Activated CD4-positive, alpha-beta T cell treated with anti-CD3 and anti-CD28 coated beads, Interleukin-2, amount 10 ng/mL, durations not matched to agents 24 days and 14 days (primary cell): ENCODE results near the gene TBC1D22B. TPM values are rescaled to one million over a fixed set of nuclear protein-coding genes. Genes with fewer than 3 reads are reported as not detected.
"Not testable (repeated sequence)": the region's sequence is repeated elsewhere in the genome, so short reads cannot be mapped to it uniquely, and the experiment has no call there.

Experiments used
- DNase-seq: peaks from one replicate; pipeline ENCODE4 v3.0.0; 2022
- H3K27ac Mint-ChIP-seq: one replicate; pipeline ENCODE4 v1.8.0; 2022; ENCODE audit warnings: mild to moderate bottlenecking, mixed read lengths
- H3K27me3 Mint-ChIP-seq: one replicate; pipeline ENCODE4 v1.8.0; 2022; ENCODE audit warnings: mixed read lengths
- H3K36me3 Mint-ChIP-seq: one replicate; pipeline ENCODE4 v1.8.0; 2022; ENCODE audit warnings: low read depth, mild to moderate bottlenecking, mixed read lengths
- H3K4me1 Mint-ChIP-seq: one replicate; pipeline ENCODE4 v1.8.0; 2021; ENCODE audit warnings: mixed read lengths
- H3K4me3 Mint-ChIP-seq: one replicate; pipeline ENCODE4 v1.8.0; 2022; ENCODE audit warnings: mild to moderate bottlenecking, moderate library complexity, mixed read lengths
- H3K9me3 Mint-ChIP-seq: one replicate; pipeline ENCODE4 v1.8.0; 2021; ENCODE audit warnings: mixed read lengths
- intact Hi-C: fragments of 100-400 bp; cut with micrococcal nuclease; formaldehyde crosslinking; loops from one replicate; pipeline ENCODE4 v1.15.1; 2023
- total RNA-seq: library from RNA; stranded (reverse); gene quantifications from 2 replicates; pipeline ENCODE4 v1.2.3, GENCODE V29; 2022

The TBC1D22B gene
- total RNA-seq, 1 donor from 2014 or later = 18.7 TPM

DNA sequence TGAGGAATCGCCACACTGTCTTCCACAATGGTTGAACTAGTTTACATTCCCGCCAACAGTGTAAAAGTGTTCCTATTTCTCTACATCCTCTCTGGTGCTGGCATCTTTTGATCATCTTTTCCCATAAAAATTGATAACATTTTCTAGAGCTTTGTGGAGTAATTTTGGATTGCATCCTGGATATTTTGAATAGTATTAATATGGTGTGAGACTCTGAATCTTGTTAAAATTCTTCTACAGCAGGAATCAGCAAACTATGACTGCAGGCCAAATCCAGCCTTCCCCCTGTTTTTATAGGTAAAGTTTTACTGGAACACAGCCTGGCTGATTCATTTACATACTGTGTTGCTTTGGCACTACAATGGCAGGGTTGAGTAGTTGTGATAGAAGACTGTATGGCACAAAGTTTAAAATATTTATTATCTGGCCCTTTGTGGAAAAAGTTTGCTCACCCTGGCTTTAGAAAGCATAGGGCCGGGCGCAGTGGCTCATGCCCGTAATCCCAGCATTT, 81.2 kb downstream of the TBC1D22B start:
- H3K27ac Mint-ChIP-seq = no peak overlapping the region
- H3K36me3 Mint-ChIP-seq = peaks cover 3% of the 10 kb centered on the region
- H3K27me3 Mint-ChIP-seq = peaks cover 12% of the 10 kb centered on the region

DNA sequence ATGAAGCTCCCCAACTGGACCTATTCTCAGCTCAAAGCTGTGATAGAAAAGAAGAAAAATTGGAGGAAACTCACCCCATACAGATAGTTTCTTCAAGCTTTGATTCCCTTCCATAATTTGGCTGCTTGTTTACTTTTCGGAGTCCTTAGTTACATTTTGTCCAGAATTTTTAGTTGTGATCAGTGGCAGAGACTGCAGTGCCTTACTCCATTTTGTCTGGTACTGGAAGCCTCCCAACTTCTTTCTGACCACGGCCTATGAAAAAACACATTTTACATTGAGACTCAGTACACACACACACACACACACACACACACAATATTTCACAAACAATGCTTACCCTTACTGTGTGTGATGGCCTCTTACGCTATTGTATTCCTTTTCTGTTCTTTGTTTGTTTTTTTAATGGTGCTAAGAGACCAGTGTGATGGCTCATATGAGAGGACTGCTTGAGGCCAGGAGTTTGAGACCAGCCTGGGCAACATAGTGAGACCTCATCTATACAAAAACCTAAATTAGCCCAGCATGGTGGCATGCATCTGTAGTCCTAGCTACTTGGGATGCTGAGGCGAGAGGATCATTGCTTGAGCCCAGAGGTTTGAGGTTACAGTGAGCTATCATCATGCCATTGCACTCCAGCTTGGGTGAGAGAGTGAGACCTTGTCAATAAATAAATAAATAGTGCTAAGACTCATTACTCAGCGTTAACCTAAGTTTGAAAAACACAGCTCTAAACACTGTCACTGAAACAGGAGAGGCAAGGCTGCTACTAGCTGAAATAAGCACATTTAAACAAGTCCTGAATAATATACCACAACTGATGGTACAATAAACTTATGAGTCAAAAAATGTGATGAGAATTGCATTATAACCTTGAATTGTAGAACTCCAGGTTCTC, 82.4 kb downstream of the TBC1D22B start:
- H3K36me3 Mint-ChIP-seq = no peaks in the 10 kb centered on the region

More for the DNA sequence above, 81.2 kb downstream of the TBC1D22B start:
- intact Hi-C loops = no loop called here
- no peak overlapping the region for H3K4me3 Mint-ChIP-seq
- H3K9me3 Mint-ChIP-seq = no peaks in the 10 kb centered on the region
- H3K4me1 Mint-ChIP-seq = no peaks in the 10 kb centered on the region
- DNase-seq = no peak

GRCh38 chr6:37340639-37340943, 83.0 kb downstream of the TBC1D22B start:
- intact Hi-C loops = no loop called here
- no peaks in the 10 kb centered on the region for H3K4me1 Mint-ChIP-seq
- no peaks in the 10 kb centered on the region for H3K9me3 Mint-ChIP-seq
- H3K4me3 Mint-ChIP-seq = no peak overlapping the region
- no peak for DNase-seq
- H3K36me3 Mint-ChIP-seq = no peaks in the 10 kb centered on the region
- no peak overlapping the region for H3K27ac Mint-ChIP-seq
- H3K27me3 Mint-ChIP-seq = peaks cover 17% of the 10 kb centered on the region

More for the DNA sequence above, 82.4 kb downstream of the TBC1D22B start:
- DNase-seq = no peak
- Mint-ChIP-seq H3K4me3 (no peak overlapping the region), H3K4me1 (no peaks in the 10 kb centered on the region), H3K27ac (no peak overlapping the region), H3K9me3 (no peaks in the 10 kb centered on the region), H3K27me3 (peaks cover 17% of the 10 kb centered on the region)
- intact Hi-C loops = no loop called here

GRCh38 chr6:37343248-37343647, 85.7 kb downstream of the TBC1D22B start:
- Mint-ChIP-seq H3K36me3 (peaks cover 2% of the 10 kb centered on the region), H3K27me3 (peaks cover 28% of the 10 kb centered on the region), H3K27ac (no peak overlapping the region), H3K4me3 (no peak overlapping the region), H3K4me1 (no peaks in the 10 kb centered on the region), H3K9me3 (no peaks in the 10 kb centered on the region)
- no peak for DNase-seq
- intact Hi-C loops = no loop called here

- no peaks in the 10 kb centered on the region for H3K9me3 Mint-ChIP-seq
- no peaks in the 10 kb centered on the region for H3K4me1 Mint-ChIP-seq
- H3K27me3 Mint-ChIP-seq = peaks cover 28% of the 10 kb centered on the region
- DNase-seq = no peak
- no peak overlapping the region for H3K4me3 Mint-ChIP-seq
- intact Hi-C loops = no loop called here
- no peak overlapping the region for H3K27ac Mint-ChIP-seq
- H3K36me3 Mint-ChIP-seq = peaks cover 2% of the 10 kb centered on the region
Measured at GRCh38 chr6:37344308-37344707, 86.7 kb downstream of the TBC1D22B start.

DNA sequence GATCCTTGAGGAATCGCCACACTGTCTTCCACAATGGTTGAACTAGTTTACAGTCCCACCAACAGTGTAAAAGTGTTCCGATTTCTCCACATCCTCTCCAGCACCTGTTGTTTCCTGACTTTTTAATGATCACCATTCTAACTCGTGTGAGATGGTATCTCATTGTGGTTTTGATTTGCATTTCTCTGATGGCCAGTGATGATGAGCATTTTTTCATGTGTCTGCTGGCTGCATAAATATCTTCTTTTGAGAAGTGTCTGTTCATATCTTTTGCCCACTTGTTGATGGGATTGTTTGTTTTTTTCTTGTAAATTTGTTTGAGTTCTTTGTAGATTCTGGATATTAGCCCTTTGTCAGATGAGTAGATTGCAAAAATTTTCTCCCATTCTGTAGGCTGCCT, 88.2 kb downstream of the TBC1D22B start:
- H3K4me3 Mint-ChIP-seq, H3K36me3 Mint-ChIP-seq, H3K27ac Mint-ChIP-seq, DNase-seq, H3K9me3 Mint-ChIP-seq, intact Hi-C loops, H3K4me1 Mint-ChIP-seq: not testable (repeated sequence)
- H3K27me3 Mint-ChIP-seq = peaks cover 28% of the 10 kb centered on the region

DNA sequence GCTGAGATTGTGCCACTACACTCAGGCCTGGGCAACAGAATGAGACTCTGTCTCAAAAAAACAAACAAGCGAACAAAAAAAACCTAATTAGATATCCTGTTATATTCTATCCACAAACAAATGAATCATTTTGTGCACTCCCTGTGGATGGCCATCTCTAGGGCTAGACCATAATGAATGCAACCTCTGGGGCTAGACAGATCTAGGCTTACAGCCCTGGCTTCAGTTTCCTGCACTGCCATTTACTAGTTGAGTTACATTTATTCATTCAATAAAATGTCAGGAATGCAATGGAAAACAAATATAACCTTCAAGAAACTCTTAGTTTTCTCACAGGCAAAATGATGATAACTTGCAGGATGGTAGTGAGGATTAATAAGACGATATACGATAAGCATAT, 89.6 kb downstream of the TBC1D22B start:
- Mint-ChIP-seq H3K27ac (no peak overlapping the region), H3K4me1 (no peaks in the 10 kb centered on the region), H3K4me3 (no peak overlapping the region), H3K36me3 (peaks cover 2% of the 10 kb centered on the region), H3K27me3 (peaks cover 28% of the 10 kb centered on the region), H3K9me3 (no peaks in the 10 kb centered on the region)
- intact Hi-C loops = no loop called here
- no peak for DNase-seq

- Mint-ChIP-seq H3K27me3 (peaks cover 25% of the 10 kb centered on the region), H3K36me3 (peaks cover 2% of the 10 kb centered on the region), H3K4me3 (no peak overlapping the region), H3K4me1 (no peaks in the 10 kb centered on the region), H3K9me3 (no peaks in the 10 kb centered on the region), H3K27ac (no peak overlapping the region)
- intact Hi-C loops = no loop called here
- no peak for DNase-seq
Measured at GRCh38 chr6:37347670-37348111, 90.1 kb downstream of the TBC1D22B start.

DNA sequence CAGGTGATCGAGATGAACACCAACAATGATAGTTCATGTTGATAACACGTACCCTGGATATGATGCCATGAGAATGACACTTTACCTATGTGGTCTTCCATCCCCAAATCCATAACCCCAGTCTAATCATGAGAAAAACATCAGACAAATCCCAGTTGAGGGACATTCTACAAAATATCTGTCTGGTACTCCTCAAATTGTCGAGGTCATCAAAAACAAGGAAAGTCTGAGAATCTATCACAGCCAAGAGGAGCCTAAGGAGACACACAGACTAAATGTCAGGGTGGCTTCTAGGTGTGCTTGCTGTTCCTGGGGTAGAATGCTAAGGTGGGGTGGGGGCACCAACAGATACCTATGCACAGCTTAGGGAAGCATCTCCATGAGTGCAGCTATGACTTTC, 93.5 kb downstream of the TBC1D22B start:
- Mint-ChIP-seq H3K36me3 (peaks cover 12% of the 10 kb centered on the region), H3K4me3 (no peak overlapping the region), H3K27me3 (peaks cover 10% of the 10 kb centered on the region), H3K9me3 (no peaks in the 10 kb centered on the region), H3K27ac (no peak overlapping the region), H3K4me1 (peaks cover 15% of the 10 kb centered on the region)
- no peak for DNase-seq
- intact Hi-C loops = no loop called here

- Mint-ChIP-seq H3K4me1 (peaks cover 16% of the 10 kb centered on the region), H3K4me3 (no peak overlapping the region), H3K27ac (no peak overlapping the region), H3K27me3 (peaks cover 4% of the 10 kb centered on the region), H3K9me3 (no peaks in the 10 kb centered on the region), H3K36me3 (peaks cover 10% of the 10 kb centered on the region)
- no peak for DNase-seq
- intact Hi-C loops = no loop called here
Measured at GRCh38 chr6:37352384-37352783, 94.8 kb downstream of the TBC1D22B start.

- H3K4me1 Mint-ChIP-seq = peaks cover 22% of the 10 kb centered on the region
- H3K27ac Mint-ChIP-seq = peak within 1 kb of the TSS; percentile 92
- H3K27me3 Mint-ChIP-seq = no peaks in the 10 kb centered on the region
- intact Hi-C loops = loop anchor here (2.0 kb wide), 1 partner anchor 79 kb away; the partner anchor contains the start of gene CMTR1
- H3K9me3 Mint-ChIP-seq = no peaks in the 10 kb centered on the region
- peaks cover 12% of the 10 kb centered on the region for H3K36me3 Mint-ChIP-seq
- peak; percentile 98 for DNase-seq
- H3K4me3 Mint-ChIP-seq = peak within 1 kb of the TSS; percentile 97
Measured at GRCh38 chr6:37353761-37354525, 96.4 kb downstream of the TBC1D22B start, which contains the start of gene RNF8. Gene RNF8, plus strand, starts transcription at chr6:37353983. Its CDS starts 182 bp downstream, at chr6:37354165.

DNA sequence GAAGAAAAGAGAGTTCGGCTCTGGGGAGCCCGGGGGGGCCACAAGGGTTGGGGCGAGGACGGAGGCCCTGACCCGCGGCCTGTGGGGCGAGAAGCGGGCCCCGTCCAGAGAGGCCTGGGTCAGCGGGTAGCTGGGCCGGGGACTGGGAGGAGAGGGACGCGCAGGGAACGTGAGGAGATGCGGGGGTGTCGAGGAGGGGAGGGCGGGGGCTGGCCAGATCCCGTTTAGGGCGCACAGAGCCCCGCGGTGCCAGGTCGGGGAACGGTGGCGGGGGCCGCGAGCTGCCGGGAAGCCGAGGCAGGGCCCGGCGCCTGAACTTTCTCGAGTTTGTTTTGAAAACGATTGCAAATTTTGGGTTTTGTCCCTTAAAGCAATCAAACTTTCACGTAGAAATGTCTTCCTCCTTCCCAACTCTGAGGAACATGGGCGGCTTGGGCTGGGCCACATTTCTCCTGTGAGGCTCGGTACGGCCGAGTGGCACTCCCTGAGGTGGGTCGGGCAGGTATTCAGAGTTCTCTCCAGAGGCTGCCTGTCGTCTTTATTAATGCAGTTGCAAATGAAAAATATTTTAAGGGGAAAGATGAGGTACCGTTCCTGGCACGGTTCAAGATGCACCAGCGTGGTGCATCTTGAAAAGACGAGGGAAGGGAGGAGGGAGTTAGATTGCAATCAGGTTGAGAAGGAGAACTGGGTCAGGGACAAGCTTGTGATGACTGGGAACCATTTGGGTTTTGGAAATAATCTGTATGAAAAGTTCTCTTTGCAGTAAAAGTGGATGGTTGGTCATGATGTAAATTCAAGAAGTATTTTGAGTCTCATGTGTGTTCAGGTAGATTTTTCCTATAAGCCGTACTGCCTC, 97.2 kb downstream of the TBC1D22B start:
- peak; percentile 68 for DNase-seq
- no peaks in the 10 kb centered on the region for H3K27me3 Mint-ChIP-seq
- peak overlapping the region; percentile 92 for H3K27ac Mint-ChIP-seq
- peaks cover 12% of the 10 kb centered on the region for H3K36me3 Mint-ChIP-seq
- no peaks in the 10 kb centered on the region for H3K9me3 Mint-ChIP-seq
- peaks cover 22% of the 10 kb centered on the region for H3K4me1 Mint-ChIP-seq
- H3K4me3 Mint-ChIP-seq = peak overlapping the region; percentile 97
- intact Hi-C loops = loop anchor here (2.0 kb wide), 1 partner anchor 78 kb away; the partner anchor contains the start of gene CMTR1

DNA sequence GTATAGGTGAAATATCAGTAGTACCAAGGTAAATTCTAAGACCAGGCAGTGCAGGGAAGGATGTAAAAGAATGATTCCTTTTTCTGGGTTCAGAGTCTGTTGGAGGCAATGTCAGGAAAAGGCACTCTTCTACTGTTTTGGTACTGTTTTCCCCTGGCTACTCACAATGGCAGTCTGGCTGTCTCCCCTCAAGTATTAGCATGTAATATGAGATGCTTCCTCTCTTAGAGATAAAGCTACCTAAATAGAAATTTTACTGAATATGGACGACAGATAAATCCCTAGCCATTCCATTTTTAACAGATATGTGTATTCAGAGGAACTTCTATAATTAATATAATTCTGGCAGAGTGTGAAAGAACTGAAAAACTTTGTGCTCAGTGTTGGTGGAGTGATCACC, 99.7 kb downstream of the TBC1D22B start:
- Mint-ChIP-seq H3K4me1 (peaks cover 22% of the 10 kb centered on the region), H3K4me3 (no peak overlapping the region), H3K27ac (no peak overlapping the region), H3K9me3 (no peaks in the 10 kb centered on the region), H3K27me3 (no peaks in the 10 kb centered on the region), H3K36me3 (peaks cover 21% of the 10 kb centered on the region)
- DNase-seq = no peak
- intact Hi-C loops = no loop called here
